H54 (cell line): Measurements from ENCODE around the gene PIGS.

Experiments used
- DNase-seq: peaks from one replicate; pipeline ENCODE4 v3.0.0; 2011; ENCODE audit warnings: low spot score, mixed read lengths; ENCODE audit not compliant: insufficient read length
- FAIRE-seq: peaks from 3 replicates; lab custom pipeline; 2011; peaks lifted over from hg19 to GRCh38; lab: Jason Lieb, UNC
- POLR2A ChIP-seq: IDR thresholded peaks from 2 replicates; pipeline ENCODE4 v1.6.1; 2011; ENCODE audit warnings: low read depth, mild to moderate bottlenecking, low read length

PIGS gene

DNA sequence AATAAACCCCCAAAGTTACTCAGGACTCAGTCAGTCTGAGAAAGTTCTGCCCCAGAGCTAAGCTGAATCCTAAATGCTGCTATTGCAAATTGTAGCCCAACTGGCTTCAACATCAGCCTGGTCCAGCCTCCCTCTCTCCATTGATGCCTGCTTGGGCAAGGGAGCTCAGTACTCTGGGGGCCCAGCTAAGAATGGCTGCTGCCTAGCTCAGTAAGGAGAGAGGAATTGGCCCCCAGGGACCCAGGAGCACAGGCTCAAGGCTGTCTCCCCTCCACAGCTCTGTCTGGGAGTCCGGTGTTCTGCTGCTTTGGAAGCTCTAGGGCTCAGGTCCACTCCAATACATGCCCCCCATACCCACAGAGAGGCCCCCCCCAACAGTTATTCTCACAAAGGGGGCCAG, 20.5 kb downstream of the PIGS start:
- FAIRE-seq (no peak), DNase-seq (no peak)

DNA sequence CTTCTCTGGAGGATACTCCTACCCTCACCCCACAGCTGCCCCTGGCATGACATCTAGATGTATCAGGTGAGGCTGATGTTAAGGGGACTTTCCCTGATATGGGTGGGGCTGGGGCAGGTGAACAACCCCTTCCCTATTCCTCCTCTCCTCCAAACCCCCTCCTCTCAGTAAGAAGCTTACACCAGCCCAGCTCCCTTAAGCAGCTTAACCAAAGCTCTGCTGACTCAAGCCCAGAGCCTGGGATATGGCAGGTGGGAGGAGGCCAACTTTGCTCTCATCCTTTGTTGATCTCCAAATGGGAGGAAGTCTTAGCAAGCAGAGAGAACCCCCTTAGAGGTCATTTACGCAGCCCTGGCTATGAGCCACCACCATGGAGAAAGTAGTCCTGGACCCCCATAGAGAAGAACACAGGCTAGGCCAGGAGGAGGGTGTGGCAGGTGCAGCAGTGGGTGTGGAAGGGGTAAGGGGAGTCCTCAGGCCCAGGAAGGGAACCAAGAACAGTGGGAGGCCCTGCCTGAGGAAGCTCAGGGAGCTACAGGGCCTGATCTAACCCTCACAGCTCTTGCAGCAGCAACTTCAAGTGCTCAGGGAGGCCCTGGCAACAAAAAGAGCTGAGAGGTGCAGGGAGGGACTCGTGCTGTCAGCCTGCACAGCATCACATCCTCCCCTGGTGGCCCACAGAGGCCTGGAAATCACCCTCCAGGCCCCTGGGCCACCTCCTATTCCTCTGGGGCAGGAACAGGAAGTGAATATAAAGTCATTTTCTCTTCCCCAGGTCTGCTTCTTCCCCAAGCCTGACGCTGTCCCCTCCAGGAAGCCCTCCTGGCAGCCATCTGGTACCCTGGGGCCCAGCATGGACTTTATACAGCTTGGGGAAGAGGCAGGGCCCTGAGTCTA, 21.8 kb downstream of the PIGS start:
- DNase-seq (no peak), FAIRE-seq (no peak)
- no peak for TF ChIP-seq POLR2A

More for the DNA sequence above, 20.5 kb downstream of the PIGS start:
- no peak for TF ChIP-seq POLR2A

DNA sequence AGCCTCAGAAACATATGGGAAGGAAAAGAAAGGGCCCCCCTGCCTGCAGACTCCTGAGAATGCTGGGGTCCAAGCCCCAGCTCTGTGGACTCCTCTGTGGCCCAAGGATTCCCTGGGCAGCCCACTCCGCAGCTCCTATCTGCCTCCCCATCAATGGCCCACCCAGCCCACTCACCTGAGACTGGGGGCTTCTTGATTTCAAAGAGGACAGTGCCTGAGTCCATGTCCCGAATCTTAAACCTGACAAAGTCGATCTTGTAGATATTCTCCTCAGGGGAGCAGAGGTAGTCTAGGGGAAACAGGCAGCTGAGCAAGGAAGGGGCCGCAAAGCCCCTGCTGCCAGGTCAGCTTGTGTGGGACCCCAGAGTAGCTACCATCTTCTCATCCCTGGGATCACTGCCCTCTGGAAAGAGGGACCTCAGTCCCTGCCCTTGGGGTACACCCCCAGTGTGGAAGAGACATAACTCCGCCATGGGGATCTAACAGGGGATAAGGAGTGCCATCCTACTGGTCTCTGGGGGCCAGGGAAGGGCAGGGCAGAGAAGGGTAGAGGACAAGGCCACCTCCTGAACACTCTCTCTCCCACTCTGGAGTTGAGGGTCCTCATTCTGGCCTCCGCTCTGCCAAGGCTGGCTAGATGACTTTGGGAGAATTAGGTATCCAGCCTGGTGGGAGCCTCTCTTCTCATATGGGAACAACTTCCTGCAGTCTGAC, 22.8 kb downstream of the PIGS start:
- no peak for TF ChIP-seq POLR2A
- DNase-seq (no peak), FAIRE-seq (no peak)

DNA sequence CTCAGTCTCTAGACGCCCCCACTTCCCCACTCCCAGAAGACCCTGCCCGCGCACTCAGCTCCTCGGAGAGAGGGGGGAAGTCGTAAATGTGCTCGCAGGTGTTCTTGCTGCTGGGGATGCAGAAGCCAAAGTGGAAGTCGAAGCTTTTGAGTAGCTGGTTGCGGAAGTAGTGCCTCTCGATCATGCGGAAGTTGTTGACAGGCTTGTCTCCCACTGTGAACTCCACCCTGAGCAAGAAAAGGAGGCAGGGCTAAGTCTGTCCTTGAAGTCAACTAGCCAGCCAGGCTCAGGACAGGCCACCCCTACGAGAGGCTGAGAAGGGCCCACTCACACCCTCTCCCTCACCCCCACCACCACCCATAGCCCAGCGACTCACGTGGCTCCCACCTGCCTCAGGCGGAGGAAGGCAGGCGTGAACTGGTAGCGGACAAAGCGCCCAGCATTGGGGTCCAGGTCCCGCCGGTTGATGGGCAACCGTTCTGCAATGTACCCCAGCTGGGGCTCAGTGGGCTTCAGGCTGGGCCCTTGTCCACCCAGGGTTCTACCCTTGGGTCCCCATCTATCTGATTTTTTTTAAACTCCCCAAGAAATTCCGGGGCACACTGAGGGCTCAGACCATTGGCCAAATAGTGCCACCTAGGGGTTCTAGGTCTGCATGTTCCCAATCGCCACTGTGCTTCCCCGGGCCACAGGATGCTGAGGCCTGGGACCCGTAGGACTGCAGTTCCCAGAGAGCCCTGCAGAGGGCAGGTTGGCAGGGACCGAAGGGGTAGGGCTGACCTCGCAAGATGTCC, 23.5 kb downstream of the PIGS start:
- TF ChIP-seq POLR2A = no peak
- FAIRE-seq = no peak

DNA sequence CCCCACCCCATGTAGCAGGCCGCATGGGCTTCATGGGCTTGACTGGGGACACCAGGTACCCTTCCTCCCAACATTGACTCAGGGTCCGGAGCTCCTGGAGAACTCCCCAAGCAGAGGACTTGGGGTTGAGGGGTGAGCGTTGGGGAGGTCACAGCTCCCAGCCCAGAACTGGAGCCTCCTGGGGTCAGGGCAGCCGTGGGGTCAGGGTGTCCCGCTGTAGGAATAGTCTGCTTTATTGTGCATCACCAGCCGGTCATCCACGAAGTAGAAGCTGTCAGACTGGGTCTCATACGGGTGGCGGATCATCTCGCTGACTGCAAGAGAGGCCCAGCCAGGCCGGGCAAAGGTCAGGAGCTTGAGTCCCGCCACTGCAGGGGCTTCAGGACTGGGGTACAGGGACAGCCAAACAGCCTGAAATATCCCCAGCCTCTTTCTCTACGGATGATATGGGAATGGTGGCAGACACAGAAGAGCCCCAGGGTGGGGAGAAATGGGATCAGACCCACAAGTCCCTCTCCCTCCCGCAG, 24.2 kb downstream of the PIGS start:
- FAIRE-seq = no peak
- DNase-seq = no peak
- TF ChIP-seq POLR2A = no peak

More for the DNA sequence above, 23.5 kb downstream of the PIGS start:
- peak; percentile 94 for DNase-seq

DNA sequence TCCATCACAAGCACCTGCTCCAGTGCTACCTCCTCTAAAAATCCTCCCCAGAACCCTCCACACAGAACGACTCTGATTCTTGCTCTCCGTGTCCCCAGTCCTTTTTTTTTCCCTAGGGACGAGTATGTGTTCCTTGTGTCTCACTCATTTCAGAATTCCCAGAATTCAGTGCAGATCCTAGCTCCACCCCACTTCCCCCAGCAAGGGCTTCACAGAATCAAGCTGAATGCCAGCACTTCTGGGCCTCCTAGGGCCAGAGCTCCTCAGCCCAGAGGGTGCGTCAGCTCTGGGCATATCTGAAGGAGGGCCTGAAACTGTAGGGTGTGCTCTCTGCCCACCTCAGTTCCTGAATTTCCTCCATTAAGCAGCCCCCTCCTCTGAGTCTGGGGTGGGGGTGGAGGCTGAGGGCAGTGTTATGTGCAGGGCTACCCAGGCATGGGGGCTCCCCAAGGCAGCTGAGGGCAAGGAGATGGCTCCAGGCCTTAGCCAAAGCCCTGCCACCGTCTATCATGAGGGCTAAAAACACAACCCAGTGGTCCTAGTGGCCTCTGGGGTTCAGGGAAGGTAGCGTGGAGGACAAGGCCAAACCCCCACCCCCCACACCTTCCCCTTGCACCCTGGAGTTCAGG, 25.4 kb downstream of the PIGS start:
- TF ChIP-seq POLR2A = no peak
- DNase-seq (peak; percentile 47), FAIRE-seq (no peak)

DNA sequence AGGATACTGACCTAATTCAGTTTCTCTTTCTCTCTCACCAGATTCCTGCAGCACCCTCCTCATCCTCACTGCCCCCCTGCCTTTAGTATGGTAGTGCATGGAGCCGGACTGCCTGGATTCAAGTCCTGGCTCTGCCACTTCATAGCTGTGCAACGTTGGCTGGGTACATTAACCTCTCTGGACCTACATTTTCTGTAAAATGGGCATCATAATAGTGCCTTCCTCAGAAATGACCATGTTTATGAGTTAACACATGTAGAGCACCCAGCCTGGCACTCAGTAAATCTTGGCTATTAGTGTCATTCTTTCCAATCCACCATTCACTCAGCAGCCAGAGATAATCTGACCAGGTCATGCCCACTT, 26.2 kb downstream of the PIGS start:
- DNase-seq = no peak
- no peak for FAIRE-seq

DNA sequence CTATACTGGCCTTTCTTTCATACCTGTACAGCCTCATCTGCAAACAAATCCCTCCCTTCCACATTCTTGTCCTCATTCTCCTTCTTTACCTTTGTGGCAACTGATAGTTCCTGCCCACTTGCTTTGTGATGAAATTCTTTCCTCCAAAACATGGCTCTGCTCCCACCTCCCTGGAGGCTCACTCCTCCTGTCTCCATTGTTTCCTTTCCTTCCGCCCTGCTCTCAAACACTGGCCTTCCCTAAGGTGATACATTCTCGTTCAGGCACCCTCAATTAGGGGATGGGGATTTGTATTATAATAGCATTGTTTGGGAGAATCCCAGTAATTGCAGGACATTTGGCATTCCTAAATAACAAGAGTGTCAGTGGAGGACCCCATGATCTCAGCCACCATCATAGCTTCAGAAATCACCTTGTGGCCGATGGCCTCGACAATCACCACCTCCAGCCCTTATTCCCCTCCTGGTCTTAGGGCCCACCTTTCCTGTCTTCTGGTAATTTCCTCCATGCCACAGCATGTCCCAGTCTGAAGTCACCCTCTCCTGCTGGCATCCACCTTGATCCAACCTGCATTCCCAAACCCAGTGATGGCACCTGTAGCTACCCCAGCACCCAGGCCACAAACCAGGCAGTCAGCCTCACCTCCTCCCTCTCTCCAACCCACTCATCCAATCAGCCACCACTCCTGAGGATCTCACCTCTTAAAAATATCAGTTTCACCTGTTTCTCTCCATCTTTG, 26.8 kb downstream of the PIGS start:
- DNase-seq = no peak
- no peak for TF ChIP-seq POLR2A
- no peak for FAIRE-seq

More for the DNA sequence above, 26.2 kb downstream of the PIGS start:
- TF ChIP-seq POLR2A = no peak

DNA sequence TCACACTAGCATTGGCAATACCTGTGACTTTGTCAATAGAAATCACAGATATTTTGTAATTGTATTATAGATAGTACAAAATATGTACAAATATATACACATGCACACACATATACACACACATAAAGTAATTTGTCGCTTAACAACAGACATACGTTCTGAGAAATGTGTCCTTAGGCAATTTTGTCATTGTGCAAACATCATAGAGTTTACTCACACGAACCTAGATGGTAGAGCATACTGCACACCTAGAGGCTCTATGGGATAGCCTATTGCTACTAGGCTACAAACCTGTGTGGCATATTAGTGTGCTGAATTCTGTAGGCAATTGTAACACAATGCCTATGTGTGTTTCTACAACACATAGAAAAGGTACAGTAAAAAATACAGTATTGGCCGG, 29.9 kb downstream of the PIGS start:
- DNase-seq (no peak), FAIRE-seq (no peak)
- TF ChIP-seq POLR2A = no peak

DNA sequence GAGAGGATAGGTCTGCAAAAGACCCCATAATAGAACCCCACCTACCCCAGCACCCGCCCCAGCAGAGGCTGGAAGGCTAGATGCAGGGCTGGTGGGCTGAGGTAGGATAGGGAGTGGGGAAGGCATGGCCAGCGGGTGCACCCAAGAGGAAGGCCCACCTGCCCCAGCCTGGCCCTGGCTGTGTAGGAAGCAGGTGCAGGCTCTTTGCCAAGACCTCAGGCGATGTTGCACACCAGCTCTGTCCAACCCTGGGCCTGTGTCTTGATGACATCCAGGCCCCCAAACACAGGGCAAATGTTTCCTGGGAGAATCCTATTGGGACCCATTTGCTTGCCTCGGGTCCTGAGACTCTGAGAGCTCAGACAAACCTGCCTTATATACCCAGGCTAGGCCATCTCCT, 31.1 kb downstream of the PIGS start:
- no peak for TF ChIP-seq POLR2A
- no peak for DNase-seq
- FAIRE-seq = no peak

DNA sequence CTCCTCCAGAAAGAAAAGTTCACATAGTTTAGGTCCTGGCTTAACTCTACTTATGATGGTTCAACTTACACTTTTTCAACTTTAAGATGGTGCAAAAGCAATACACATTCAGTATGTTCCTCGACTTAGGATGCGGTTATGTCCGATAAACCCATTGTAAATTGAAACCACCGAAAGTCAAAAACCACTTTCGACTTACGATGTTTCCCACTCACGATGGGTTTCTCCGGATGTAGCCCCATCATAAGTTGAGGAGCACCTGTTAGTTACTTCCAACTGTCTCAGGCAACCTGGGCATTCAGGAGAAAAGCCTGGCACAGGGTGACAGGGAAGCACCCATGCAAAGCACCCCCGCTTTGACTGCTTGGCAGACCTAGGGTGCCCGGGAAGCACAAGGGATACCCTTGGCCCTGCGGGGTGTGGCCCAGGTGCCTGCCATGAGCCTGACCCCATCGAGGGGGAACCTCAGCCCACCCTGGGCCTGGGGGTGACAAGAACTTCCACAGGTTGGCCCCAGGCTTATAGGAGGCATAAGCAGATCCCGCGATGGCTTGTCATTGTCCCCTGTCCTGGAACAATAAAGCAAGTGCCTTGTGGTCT, 32.9 kb downstream of the PIGS start:
- no peak for FAIRE-seq
- DNase-seq = no peak
- no peak for TF ChIP-seq POLR2A

DNA sequence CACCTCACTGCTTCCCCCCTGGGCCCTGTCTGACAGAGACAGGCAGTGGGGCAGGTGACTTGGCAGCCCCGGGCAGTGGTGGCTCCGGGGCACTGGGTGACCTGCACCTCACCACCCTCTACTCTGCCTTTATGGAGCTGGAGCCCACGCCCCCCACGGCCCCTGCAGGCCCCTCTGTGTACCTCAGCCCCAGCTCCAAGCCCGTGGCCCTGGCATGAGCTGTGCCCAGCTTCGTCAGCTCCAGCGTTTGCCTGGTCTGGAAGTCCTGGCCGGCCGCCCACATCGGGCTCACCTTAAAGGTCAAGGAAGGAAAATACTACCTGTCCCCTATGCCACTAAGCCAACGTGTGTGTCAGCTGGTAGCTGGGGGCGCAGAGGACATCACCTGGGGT, 34.1 kb downstream of the PIGS start:
- FAIRE-seq (no peak), DNase-seq (no peak)
- TF ChIP-seq POLR2A = no peak
